ENCODE results near the gene DUOXA2.

GRCh38 chr15:45120081-45120972, 6.2 kb downstream of the DUOXA2 start:
- no peak for TF ChIP-seq CTCF (optimal IDR thresholded peaks at IDR 0.05 in 1 of 3, IDR thresholded peaks at IDR 0.05 in 1 of 3, conservative IDR thresholded peaks at IDR 0.05 in 1 of 3; ENCODE audit: extremely low read depth in 1 of 3, insufficient read depth in 2 of 3, low read length in 3 of 3)
- TF ChIP-seq EZH2 (IDR thresholded peaks at IDR 0.05; ENCODE audit: low read length) = no peak

All from keratinocyte (primary cell).